CD4-positive, alpha-beta memory T cell (primary cell): ENCODE results near the gene PPIL3. TPM values are rescaled to one million over a fixed set of nuclear protein-coding genes. Genes with fewer than 3 reads are reported as not detected.
A peak's percentile ranks its signal among the peaks of the same experiment; 100 is the strongest.

Experiments
- CTCF ChIA-PET: fragments of 350-600 bp; sonication (Branson Sonifier 250); formaldehyde crosslinking; loops from one replicate; lab custom pipeline; 2021; ENCODE audit warnings: inconsistent platforms; ENCODE audit not compliant: partially characterized antibody; lab: Charles Lee
- POLR2A ChIA-PET: fragments of 350-600 bp; sonication (Branson Sonifier 250); formaldehyde crosslinking; loops from one replicate; lab custom pipeline; 2021; ENCODE audit not compliant: partially characterized antibody; lab: Charles Lee
- DNase-seq, 5 donors: peaks; one replicate each; pipeline versions ENCODE4 v3.0.0 to v3.0.0-alpha.2; 2020 to 2022; ENCODE audit warnings: mixed read lengths in 1 of 5
- H3K27ac ChIP-seq: one replicate; pipeline ENCODE4 v1.7.0; 2013; ENCODE audit warnings: low read depth, low read length
- H3K27me3 ChIP-seq: 2 replicates; pipeline ENCODE4 v1.7.0; 2013; ENCODE audit warnings: mild to moderate bottlenecking, low read length, moderate library complexity; ENCODE audit not compliant: insufficient read depth
- H3K36me3 ChIP-seq: 2 replicates; pipeline ENCODE4 v1.7.0; 2013; ENCODE audit warnings: mild to moderate bottlenecking, low read length, moderate library complexity; ENCODE audit not compliant: insufficient read depth
- H3K4me1 ChIP-seq: 2 replicates; pipeline ENCODE4 v1.7.0; 2013; ENCODE audit warnings: mild to moderate bottlenecking, low read length, moderate library complexity; ENCODE audit not compliant: insufficient read depth
- H3K4me3 ChIP-seq, 2 donors: one replicate each; pipeline ENCODE4 v1.7.0; 2013; ENCODE audit warnings: low read length in 2 of 2, mild to moderate bottlenecking in 1 of 2
- H3K9me3 ChIP-seq, 2 donors: one replicate each; pipeline ENCODE4 v1.7.0; 2013; ENCODE audit warnings: low read length in 2 of 2, control low read depth in 1 of 2; ENCODE audit not compliant: control insufficient read depth in 1 of 2
- H3K27ac Mint-ChIP-seq, 7 donors: one replicate each; pipeline ENCODE4 v1.8.0; 2020 to 2021; ENCODE audit warnings: mixed read lengths in 7 of 7, mild to moderate bottlenecking in 6 of 7, inconsistent platforms in 3 of 7, moderate library complexity in 3 of 7
- H3K27me3 Mint-ChIP-seq, 2 donors: one replicate each; pipeline ENCODE4 v1.8.0; 2020 to 2021; ENCODE audit warnings: mixed read lengths in 2 of 2
- H3K36me3 Mint-ChIP-seq, 2 donors: one replicate each; pipeline ENCODE4 v1.8.0; 2020 to 2021; ENCODE audit warnings: mixed read lengths in 2 of 2, inconsistent platforms in 1 of 2, mild to moderate bottlenecking in 1 of 2
- H3K4me1 Mint-ChIP-seq, 4 donors: one replicate each; pipeline ENCODE4 v1.8.0; 2020 to 2021; ENCODE audit warnings: mixed read lengths in 4 of 4, mild to moderate bottlenecking in 1 of 4
- H3K4me3 Mint-ChIP-seq, 8 donors: one replicate each; pipeline ENCODE4 v1.8.0; 2020 to 2021; ENCODE audit warnings: mixed read lengths in 8 of 8, mild to moderate bottlenecking in 7 of 8, moderate library complexity in 6 of 8, inconsistent platforms in 3 of 8
- H3K9me3 Mint-ChIP-seq, 8 donors: one replicate each; pipeline ENCODE4 v1.8.0; 2020 to 2021; ENCODE audit warnings: mixed read lengths in 8 of 8, mild to moderate bottlenecking in 5 of 8, inconsistent platforms in 3 of 8, moderate library complexity in 1 of 8
- intact Hi-C: fragments of 100-400 bp; cut with micrococcal nuclease; formaldehyde crosslinking; loops from one replicate; pipeline ENCODE4 v1.15.1; 2023
- polyA plus RNA-seq, 2 donors: library from polyadenylated mRNA; unstranded; fragments of 300-500 nt; fragmentation: Illumina TruSeq; gene quantifications; one replicate each; pipeline ENCODE4 v1.2.3, GENCODE V29; 2021
- total RNA-seq, 2 experiments: library from RNA; stranded (reverse); gene quantifications; one replicate each; pipeline ENCODE4 v1.2.3, GENCODE V29; 2021

Gene PPIL3
- total and polyA plus RNA-seq, 4 experiments from 2014 or later: 18.7 to 57.7 (median 37.6) TPM

DNA sequence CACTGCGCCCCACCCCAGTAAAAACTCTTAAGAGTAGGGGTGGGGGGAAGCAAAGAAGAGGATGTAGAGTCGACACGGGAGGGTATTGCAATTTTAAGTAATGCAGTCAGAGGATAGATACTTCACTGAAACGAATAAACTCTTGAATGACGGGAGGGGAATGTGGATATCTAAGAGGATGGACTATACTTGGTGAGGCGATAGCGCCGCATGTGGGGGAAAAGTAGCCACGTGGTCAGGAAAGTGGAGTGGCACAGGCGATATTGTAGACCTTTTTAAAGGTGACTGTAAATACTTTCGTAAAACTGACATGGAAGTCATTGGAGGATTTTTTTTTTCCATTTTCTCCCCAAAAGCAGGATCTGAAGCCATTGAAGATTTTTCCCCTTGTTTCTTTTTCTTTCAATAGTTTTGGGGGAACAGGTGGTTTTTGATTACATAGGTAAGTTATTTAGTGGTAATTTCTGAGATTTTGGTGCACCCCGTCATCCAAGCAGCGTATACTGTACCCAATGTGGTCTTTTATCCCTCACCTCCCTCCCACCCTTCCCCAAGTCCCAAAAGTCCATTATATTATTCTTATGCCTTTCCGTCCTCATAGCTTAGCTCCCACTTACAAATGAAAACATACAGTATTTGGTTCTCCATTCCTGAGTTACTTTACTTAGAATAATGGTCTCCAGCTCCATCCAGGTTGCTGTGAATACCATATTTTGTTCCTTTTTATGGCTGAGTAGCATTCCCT lies 38.2 kb downstream of the PPIL3 start:
- Mint-ChIP-seq H3K27ac (peak overlapping the region in 4 of 7 donors; percentile 47 to 89 (median 62)), H3K36me3 (peaks cover 44 to 48% of the 10 kb centered on the region in 2 donors), H3K9me3 (peaks cover 0 to 12% (median 0%) of the 10 kb centered on the region in 8 donors), H3K27me3 (no peaks in the 10 kb centered on the region), H3K4me1 (peaks cover 3 to 25% (median 6%) of the 10 kb centered on the region in 4 donors), H3K4me3 (peak overlapping the region in 1 of 8 donors; percentile 22)
- peaks cover 46% of the 10 kb centered on the region for H3K36me3 ChIP-seq
- H3K4me1 ChIP-seq: no peaks in the 10 kb centered on the region
- no peaks in the 10 kb centered on the region for H3K27me3 ChIP-seq
- no peak overlapping the region for H3K27ac ChIP-seq
- no peaks in the 10 kb centered on the region for H3K9me3 ChIP-seq
- CTCF ChIA-PET: interaction anchor here (0.6 to 1.8 kb wide), 2 partner anchors 112 to 140 kb away, joined by 3 to 4 read pairs; no protein-coding TSS in a partner anchor
- DNase-seq: no peak
- intact Hi-C loops: no loop called here
- no peak overlapping the region for H3K4me3 ChIP-seq
- POLR2A ChIA-PET: interaction anchor here (1.6 to 10.4 kb wide), 4 partner anchors 8 to 39 kb away, joined by 3 to 108 read pairs (median 15); partner anchors contain the start of gene CLK1

DNA sequence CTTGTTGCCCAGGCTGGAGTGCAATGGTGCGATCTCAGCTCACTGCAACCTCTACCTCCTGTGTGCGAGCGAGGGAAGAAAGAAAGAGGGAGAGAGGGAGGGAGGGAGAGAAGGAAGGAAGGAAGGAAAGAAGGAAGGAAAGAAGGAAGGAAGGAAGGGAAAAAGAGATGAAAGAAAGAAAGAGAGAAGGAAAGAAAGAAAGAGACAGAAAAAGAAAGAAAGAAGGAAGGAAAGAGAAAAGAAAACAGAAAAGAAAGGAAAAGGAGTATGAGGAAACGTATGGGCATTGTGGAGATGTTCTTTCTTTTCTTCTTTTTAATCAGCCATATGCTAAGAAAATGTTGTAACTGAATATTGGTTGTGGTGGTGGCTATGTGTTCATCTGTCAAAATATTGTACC lies 40.9 kb downstream of the PPIL3 start:
- Mint-ChIP-seq H3K4me1 (peaks cover 3 to 20% (median 4%) of the 10 kb centered on the region in 4 donors), H3K27me3 (no peaks in the 10 kb centered on the region), H3K4me3 (no peak overlapping the region), H3K36me3 (peaks cover 25% of the 10 kb centered on the region in 2 donors), H3K27ac (peak overlapping the region in 1 of 7 donors; percentile 45), H3K9me3 (peaks cover 0 to 8% (median 0%) of the 10 kb centered on the region in 8 donors)
- intact Hi-C loops: no loop called here
- Histone ChIP-seq H3K27ac (no peak overlapping the region), H3K9me3 (no peaks in the 10 kb centered on the region), H3K4me3 (no peak overlapping the region), H3K36me3 (peaks cover 25% of the 10 kb centered on the region), H3K27me3 (no peaks in the 10 kb centered on the region), H3K4me1 (no peaks in the 10 kb centered on the region)
- CTCF ChIA-PET: interaction anchor here (1.1 kb wide), 1 partner anchor 11 kb away, joined by 5 read pairs; no protein-coding TSS in a partner anchor
- no peak for DNase-seq
- POLR2A ChIA-PET: interaction anchor here (2.6 to 10.4 kb wide), 2 partner anchors 11 to 16 kb away, joined by 21 to 108 read pairs; partner anchors contain the start of gene CLK1

DNA sequence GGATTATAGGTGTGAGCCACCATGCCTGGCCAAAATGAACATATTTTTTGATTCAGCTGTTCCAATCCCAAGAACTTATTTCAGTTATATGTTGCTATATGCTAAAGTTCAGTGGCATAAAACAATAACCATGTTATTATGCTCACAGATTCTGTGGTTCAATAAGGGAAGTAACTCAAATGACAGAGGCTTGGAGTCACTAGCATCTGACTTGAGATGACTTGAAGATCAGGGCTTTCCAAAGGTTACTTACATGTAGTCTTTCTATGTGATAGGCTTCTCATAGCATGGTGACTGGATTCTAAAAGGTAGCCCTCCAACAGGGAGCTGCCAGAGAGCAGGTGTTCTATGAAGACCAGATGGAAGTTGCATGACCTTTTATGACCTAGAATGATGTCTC lies 41.6 kb downstream of the PPIL3 start:
- H3K27ac ChIP-seq: no peak overlapping the region
- H3K27me3 Mint-ChIP-seq: no peaks in the 10 kb centered on the region
- CTCF ChIA-PET: no interaction called here
- peaks cover 18% of the 10 kb centered on the region for H3K36me3 ChIP-seq
- no peaks in the 10 kb centered on the region for H3K4me1 ChIP-seq
- DNase-seq: no peak
- H3K9me3 Mint-ChIP-seq: peaks cover 0 to 8% (median 0%) of the 10 kb centered on the region in 8 donors
- no peaks in the 10 kb centered on the region for H3K9me3 ChIP-seq
- POLR2A ChIA-PET: interaction anchor here (10.4 kb wide), 1 partner anchor 17 kb away, joined by 108 read pairs; the partner anchor contains the start of gene CLK1
- no peak overlapping the region for H3K4me3 ChIP-seq
- intact Hi-C loops: no loop called here
- no peak overlapping the region for H3K4me3 Mint-ChIP-seq
- H3K36me3 Mint-ChIP-seq: peaks cover 18 to 19% of the 10 kb centered on the region in 2 donors
- H3K27me3 ChIP-seq: no peaks in the 10 kb centered on the region
- H3K4me1 Mint-ChIP-seq: peaks cover 2 to 14% (median 3%) of the 10 kb centered on the region in 4 donors
- H3K27ac Mint-ChIP-seq: peak overlapping the region in 1 of 7 donors; percentile 41

DNA sequence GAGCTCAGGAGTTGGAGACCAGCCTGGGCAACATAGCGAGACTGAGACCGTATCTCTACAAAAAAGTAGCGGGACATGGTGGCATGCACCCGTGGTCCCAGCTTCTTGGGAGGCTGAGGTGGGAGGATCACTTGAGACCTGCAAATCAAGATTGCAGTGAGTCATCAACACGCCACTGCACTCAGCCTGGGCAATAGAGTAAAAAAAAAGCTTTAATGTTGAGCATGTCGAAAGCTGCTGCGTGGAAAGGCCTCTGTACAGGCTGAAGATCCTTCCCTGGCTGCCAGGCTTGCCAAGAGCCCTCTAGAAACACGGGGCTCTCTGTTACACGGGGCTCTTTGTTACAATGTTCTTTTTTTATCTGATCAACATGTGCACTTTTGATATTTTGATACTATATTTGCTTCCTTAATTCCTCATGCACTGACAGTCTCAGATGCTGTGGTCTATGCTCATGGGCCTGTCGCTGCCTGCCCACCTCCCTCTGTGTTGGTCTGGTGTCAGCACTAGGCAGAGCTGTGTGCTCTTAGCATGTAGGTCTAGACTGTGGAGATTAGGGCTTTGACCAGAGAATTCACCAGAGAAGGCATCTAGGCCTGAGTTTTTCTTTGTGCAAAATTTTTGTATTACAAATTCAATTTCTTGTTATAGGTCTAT lies 43.1 kb downstream of the PPIL3 start:
- no peak for DNase-seq
- no peaks in the 10 kb centered on the region for H3K27me3 ChIP-seq
- peaks cover 0 to 2% (median 0%) of the 10 kb centered on the region in 8 donors for H3K9me3 Mint-ChIP-seq
- peaks cover 0 to 8% (median 2%) of the 10 kb centered on the region in 4 donors for H3K4me1 Mint-ChIP-seq
- no peaks in the 10 kb centered on the region for H3K4me1 ChIP-seq
- peaks cover 4% of the 10 kb centered on the region for H3K36me3 ChIP-seq
- intact Hi-C loops: no loop called here
- no peak overlapping the region for H3K27ac Mint-ChIP-seq
- H3K27me3 Mint-ChIP-seq: no peaks in the 10 kb centered on the region
- no peak overlapping the region for H3K27ac ChIP-seq
- no peak overlapping the region for H3K4me3 ChIP-seq
- POLR2A ChIA-PET: interaction anchor here (0.7 to 3.1 kb wide), 3 partner anchors 11 to 19 kb away, joined by 3 to 15 read pairs (median 6); partner anchors contain the start of gene CLK1
- CTCF ChIA-PET: interaction anchor here (0.6 to 0.9 kb wide), 3 partner anchors 11 to 235 kb away, joined by 3 to 4 read pairs (median 3); no protein-coding TSS in a partner anchor
- no peaks in the 10 kb centered on the region for H3K9me3 ChIP-seq
- no peak overlapping the region for H3K4me3 Mint-ChIP-seq
- H3K36me3 Mint-ChIP-seq: peaks cover 5 to 7% of the 10 kb centered on the region in 2 donors

DNA sequence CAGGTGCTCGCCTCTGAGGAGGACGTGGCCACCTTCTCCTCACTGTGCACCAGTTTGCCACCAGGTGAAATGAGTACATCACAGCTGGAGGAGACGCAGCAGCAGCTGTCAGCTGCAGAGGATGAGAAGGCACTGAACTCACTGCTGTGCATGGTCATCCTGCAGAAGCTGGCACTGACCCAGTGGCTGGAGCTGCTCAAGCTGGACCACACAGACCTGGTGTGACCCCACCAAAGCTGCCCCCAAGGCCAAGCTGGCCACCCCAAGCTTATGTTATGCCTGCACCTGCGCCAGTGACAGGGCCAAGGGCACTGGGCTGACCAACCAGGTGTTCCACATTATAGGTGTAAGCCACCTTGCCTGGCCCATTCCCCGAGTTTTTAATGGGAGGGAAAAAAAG lies 43.7 kb downstream of the PPIL3 start:
- ChIA-PET POLR2A (interaction anchor here (0.7 to 3.1 kb wide), 3 partner anchors 11 to 19 kb away, joined by 3 to 15 read pairs (median 6); partner anchors contain the start of gene CLK1), CTCF (interaction anchor here (0.8 to 0.9 kb wide), 2 partner anchors 11 to 14 kb away, joined by 3 read pairs; no protein-coding TSS in a partner anchor)
- no peak overlapping the region for H3K4me3 Mint-ChIP-seq
- Histone ChIP-seq H3K36me3 (no peaks in the 10 kb centered on the region), H3K9me3 (no peaks in the 10 kb centered on the region), H3K27ac (no peak overlapping the region), H3K27me3 (no peaks in the 10 kb centered on the region), H3K4me1 (no peaks in the 10 kb centered on the region), H3K4me3 (no peak overlapping the region)
- H3K4me1 Mint-ChIP-seq: peaks cover 0 to 4% (median 2%) of the 10 kb centered on the region in 4 donors
- intact Hi-C loops: no loop called here
- H3K36me3 Mint-ChIP-seq: peaks cover under 1 to 1% of the 10 kb centered on the region in 2 donors
- no peak for DNase-seq
- H3K27me3 Mint-ChIP-seq: no peaks in the 10 kb centered on the region
- peaks cover 0 to 2% (median 0%) of the 10 kb centered on the region in 8 donors for H3K9me3 Mint-ChIP-seq
- H3K27ac Mint-ChIP-seq: peak overlapping the region in 1 of 7 donors; percentile 38

DNA sequence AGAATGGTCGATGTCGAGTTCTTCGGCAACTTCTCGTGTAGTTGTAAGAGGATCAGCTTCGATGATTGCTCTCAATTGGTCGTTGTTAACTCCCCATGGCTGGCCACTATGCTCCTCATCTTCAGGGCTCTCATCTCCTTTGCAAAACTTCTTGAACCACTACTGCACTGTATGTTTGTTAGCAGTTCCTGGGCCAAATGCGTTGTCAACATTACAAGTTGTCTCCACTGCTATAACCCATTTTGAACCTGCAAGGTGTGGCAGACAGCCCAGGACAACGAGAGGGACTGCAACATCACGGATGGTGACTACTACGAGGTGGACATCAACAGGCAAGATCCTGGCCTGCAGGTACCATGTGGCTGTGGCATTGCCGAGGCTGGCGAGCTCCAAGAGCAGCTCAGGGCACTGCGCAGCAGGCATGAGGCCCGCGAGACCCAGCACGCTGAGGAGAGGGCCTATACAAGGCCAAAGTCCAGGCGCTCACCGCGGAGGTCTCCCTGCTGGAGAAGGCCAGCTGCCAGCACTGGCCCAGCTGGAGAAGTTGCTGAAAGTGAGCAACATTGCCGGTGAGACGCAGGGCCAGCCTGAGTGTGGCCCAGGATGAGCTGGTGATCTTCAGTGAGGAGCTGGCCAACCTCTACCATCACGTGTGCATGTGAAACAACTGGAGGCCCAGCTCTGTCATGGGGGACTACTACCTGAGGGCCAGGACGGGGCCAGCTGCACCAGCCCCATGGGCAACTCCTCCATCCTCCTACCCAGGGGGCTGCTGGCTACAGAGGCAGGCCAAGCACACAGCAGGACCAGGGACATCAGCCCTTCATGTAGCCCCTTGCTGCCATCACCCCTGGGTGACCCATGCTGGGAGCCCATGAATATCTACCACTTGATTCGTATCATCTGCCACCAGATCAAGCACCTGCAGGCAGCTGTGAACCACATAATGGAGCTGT lies 44.6 kb downstream of the PPIL3 start:
- CTCF ChIA-PET: no interaction called here

More for the DNA sequence above, 44.6 kb downstream of the PPIL3 start:
- Mint-ChIP-seq H3K27me3 (no peaks in the 10 kb centered on the region), H3K36me3 (no peaks in the 10 kb centered on the region), H3K9me3 (peaks cover 0 to 2% (median 0%) of the 10 kb centered on the region in 8 donors), H3K4me3 (no peak overlapping the region), H3K27ac (peak overlapping the region in 3 of 7 donors; percentile 38 to 85 (median 39)), H3K4me1 (peaks cover 0 to 4% (median 2%) of the 10 kb centered on the region in 4 donors)
- Histone ChIP-seq H3K36me3 (no peaks in the 10 kb centered on the region), H3K4me1 (no peaks in the 10 kb centered on the region), H3K27ac (no peak overlapping the region), H3K9me3 (no peaks in the 10 kb centered on the region), H3K27me3 (no peaks in the 10 kb centered on the region), H3K4me3 (no peak overlapping the region)
- intact Hi-C loops: no loop called here
- DNase-seq: no peak
- POLR2A ChIA-PET: interaction anchor here (0.7 to 3.1 kb wide), 3 partner anchors 12 to 19 kb away, joined by 3 to 15 read pairs (median 6); no protein-coding TSS in a partner anchor
